GM23248 (cell line): Measurements from ENCODE around the gene RORB. TPM values are rescaled to one million over a fixed set of nuclear protein-coding genes. Genes with fewer than 3 reads are reported as not detected.

Source experiments
- DNase-seq: peaks from one replicate; pipeline ENCODE4 v3.0.0-alpha.2; 2015
- H2AFZ ChIP-seq: fragments of 200-600 bp; sonication (generic); 2 replicates; pipeline ENCODE4 v1.6.1; 2016; ENCODE audit warnings: antibody characterized with exemption
- H3F3A ChIP-seq: fragments of 200-600 bp; sonication (generic); 2 replicates; pipeline ENCODE4 v1.6.1; 2016; ENCODE audit warnings: mild to moderate bottlenecking, antibody characterized with exemption, mixed run types; ENCODE audit not compliant: insufficient read depth
- H3K27ac ChIP-seq: fragments of 200-600 bp; sonication (generic); 2 replicates; pipeline ENCODE4 v1.5.1; 2016; ENCODE audit warnings: mild to moderate bottlenecking
- H3K27me3 ChIP-seq: fragments of 200-600 bp; sonication (generic); replicated peaks from 2 replicates; pipeline ENCODE4 v1.6.1; 2016; ENCODE audit warnings: mild to moderate bottlenecking; ENCODE audit not compliant: insufficient read depth
- H3K36me3 ChIP-seq: fragments of 200-600 bp; sonication (generic); 2 replicates; pipeline ENCODE4 v1.6.1; 2016; ENCODE audit warnings: low read depth, mild to moderate bottlenecking
- H3K4me1 ChIP-seq: fragments of 200-600 bp; sonication (generic); 2 replicates; pipeline ENCODE4 v1.6.1; 2016; ENCODE audit warnings: mild to moderate bottlenecking; ENCODE audit not compliant: insufficient read depth
- H3K4me2 ChIP-seq: fragments of 200-600 bp; sonication (generic); one replicate; pipeline ENCODE4 v1.6.1; 2016; ENCODE audit warnings: mild to moderate bottlenecking; ENCODE audit not compliant: unreplicated experiment
- H3K4me3 ChIP-seq: fragments of 200-600 bp; sonication (generic); 2 replicates; pipeline ENCODE4 v1.5.1; 2016; ENCODE audit warnings: mild to moderate bottlenecking
- H3K79me2 ChIP-seq: fragments of 200-600 bp; sonication (generic); 2 replicates; pipeline ENCODE4 v1.6.1; 2016; ENCODE audit warnings: mild to moderate bottlenecking; ENCODE audit not compliant: insufficient read depth
- H3K9ac ChIP-seq: fragments of 200-600 bp; sonication (generic); 2 replicates; pipeline ENCODE4 v1.6.1; 2016; ENCODE audit warnings: mild to moderate bottlenecking
- H3K9me2 ChIP-seq: fragments of 200-600 bp; sonication (generic); 2 replicates; pipeline ENCODE4 v1.6.1; 2016; ENCODE audit warnings: mixed run types, mild to moderate bottlenecking, moderate library complexity; ENCODE audit not compliant: insufficient read depth
- H3K9me3 ChIP-seq: fragments of 200-600 bp; sonication (generic); one replicate; pipeline ENCODE4 v1.6.1; 2017; ENCODE audit warnings: low read depth
- H4K20me1 ChIP-seq: fragments of 200-600 bp; sonication (generic); 2 replicates; pipeline ENCODE4 v1.6.0; 2016; ENCODE audit not compliant: insufficient read depth
- EZH2 ChIP-seq: fragments of 200-600 bp; sonication (generic); IDR thresholded peaks from 2 replicates; pipeline ENCODE4 v1.6.1; 2018; ENCODE audit warnings: antibody characterized with exemption, mild to moderate bottlenecking; ENCODE audit not compliant: insufficient read depth, poor library complexity, severe bottlenecking
- EZH2phosphoT487 ChIP-seq: fragments of 200-600 bp; sonication (generic); IDR thresholded peaks from 2 replicates; pipeline ENCODE4 v1.6.1; 2018; ENCODE audit warnings: antibody characterized with exemption, moderate library complexity, mild to moderate bottlenecking, low read depth; ENCODE audit not compliant: insufficient read depth
- WGBS, 2 experiments: methylation state at CpG; one replicate each; pipeline ENCODE4 v1.1.6; 2015 to 2017; ENCODE audit warnings: low lambda C conversion rate in 2 of 2, low coverage in 1 of 2; ENCODE audit errors: missing lambda C conversion rate in 2 of 2; 5-methylcytosine and 5-hydroxymethylcytosine counted together
- in situ Hi-C: fragments of 300-500 bp; cut with MboI; formaldehyde crosslinking; loops from 2 replicates; pipeline ENCODE4 v1.15.0; 2020
- polyA plus RNA-seq: library from polyadenylated mRNA; unstranded; fragments of >200 nt; fragmentation: Nextera tagmentation; extraction: Ambion mirVana; gene quantifications from 2 replicates; pipeline ENCODE4 v1.2.1, GENCODE V29; 2016
- total RNA-seq: library from RNA; depleted of rRNA; stranded (reverse); fragments of >200 nt; shearing (Covaris generic); gene quantifications from 2 replicates; pipeline ENCODE4 v1.2.3, GENCODE V29; 2014

RORB gene
- total and polyA plus RNA-seq, 2 experiments from 2014 or later = not detected

DNA sequence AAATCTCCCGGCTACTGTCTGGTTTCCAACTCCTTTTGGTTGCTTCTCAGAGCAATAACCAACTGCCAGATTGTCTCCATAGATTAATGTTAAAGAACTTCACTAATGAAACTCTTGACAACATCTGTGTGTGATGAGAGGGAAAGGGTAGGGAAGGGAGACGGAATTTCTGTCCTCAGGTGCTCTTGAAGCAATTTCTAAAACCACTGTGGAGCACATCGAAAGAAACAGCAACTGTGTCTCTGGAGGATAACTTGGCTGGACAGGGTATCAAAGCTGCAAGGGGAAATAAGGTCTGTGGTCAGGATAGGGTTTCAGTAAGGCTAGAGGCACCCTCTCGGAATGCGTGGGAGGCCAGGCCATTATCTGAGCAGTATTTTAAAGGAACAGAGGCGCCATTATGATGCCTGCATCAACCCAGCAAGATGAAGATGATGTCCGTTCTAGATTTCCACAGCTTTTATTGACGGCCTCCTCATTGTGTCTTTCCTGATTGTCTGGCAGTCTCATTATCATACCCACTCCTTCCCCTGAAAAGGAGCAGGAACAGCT is 76.6 kb downstream of the RORB start:
- H3K9me2 ChIP-seq = no peaks in the 10 kb centered on the region
- no peaks in the 10 kb centered on the region for H3K27me3 ChIP-seq
- H3F3A ChIP-seq = no peaks in the 10 kb centered on the region
- in situ Hi-C loops = loop anchor here (25.0 kb wide), 2 partner anchors 886 to 1361 kb away; no protein-coding TSS in a partner anchor
- H3K79me2 ChIP-seq = no peaks in the 10 kb centered on the region
- no peak for DNase-seq
- no peak overlapping the region for H3K4me3 ChIP-seq
- H3K27ac ChIP-seq = no peak overlapping the region
- H3K4me1 ChIP-seq = no peaks in the 10 kb centered on the region
- TF ChIP-seq EZH2phosphoT487 = no peak
- no peak for TF ChIP-seq EZH2
- no peak overlapping the region for H3K9ac ChIP-seq
- WGBS, 2 experiments = 65 to 66% methylated on average over 8 of the region's 8 CpGs
- no peaks in the 10 kb centered on the region for H3K9me3 ChIP-seq
- H4K20me1 ChIP-seq = no peaks in the 10 kb centered on the region
- no peak overlapping the region for H3K4me2 ChIP-seq
- no peaks in the 10 kb centered on the region for H3K36me3 ChIP-seq
- no peak overlapping the region for H2AFZ ChIP-seq

DNA sequence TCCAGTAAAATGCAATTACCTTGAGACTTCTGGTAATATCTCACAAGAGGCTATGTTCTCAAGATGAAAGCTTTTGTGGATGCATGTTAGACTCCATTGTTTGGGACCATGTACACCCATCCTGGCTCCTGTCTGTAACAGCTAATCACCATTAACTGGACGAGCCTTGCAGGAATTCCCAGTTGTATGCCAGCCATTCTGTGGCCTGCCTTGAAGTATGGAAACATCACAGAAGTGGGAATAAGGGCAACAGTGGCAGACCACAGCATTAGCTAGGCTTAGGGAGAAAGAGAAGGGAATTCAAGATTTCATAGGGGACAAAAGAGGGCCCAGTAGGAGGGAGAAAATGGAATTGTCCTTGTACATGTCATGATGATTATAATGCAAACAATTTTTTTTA is 79.0 kb downstream of the RORB start:
- TF ChIP-seq EZH2phosphoT487 (no peak), EZH2 (no peak)
- DNase-seq = no peak
- Histone ChIP-seq H4K20me1 (no peaks in the 10 kb centered on the region), H2AFZ (no peak overlapping the region), H3K79me2 (no peaks in the 10 kb centered on the region), H3K4me1 (no peaks in the 10 kb centered on the region), H3K9me3 (no peaks in the 10 kb centered on the region), H3K9ac (no peak overlapping the region), H3K4me2 (no peak overlapping the region), H3K4me3 (no peak overlapping the region), H3K36me3 (no peaks in the 10 kb centered on the region), H3K27me3 (no peaks in the 10 kb centered on the region), H3F3A (no peaks in the 10 kb centered on the region), H3K27ac (no peak overlapping the region), H3K9me2 (no peaks in the 10 kb centered on the region)
- WGBS, 2 experiments = 26 to 41% methylated on average over 1 of the region's 1 CpG
- in situ Hi-C loops = no loop called here

DNA sequence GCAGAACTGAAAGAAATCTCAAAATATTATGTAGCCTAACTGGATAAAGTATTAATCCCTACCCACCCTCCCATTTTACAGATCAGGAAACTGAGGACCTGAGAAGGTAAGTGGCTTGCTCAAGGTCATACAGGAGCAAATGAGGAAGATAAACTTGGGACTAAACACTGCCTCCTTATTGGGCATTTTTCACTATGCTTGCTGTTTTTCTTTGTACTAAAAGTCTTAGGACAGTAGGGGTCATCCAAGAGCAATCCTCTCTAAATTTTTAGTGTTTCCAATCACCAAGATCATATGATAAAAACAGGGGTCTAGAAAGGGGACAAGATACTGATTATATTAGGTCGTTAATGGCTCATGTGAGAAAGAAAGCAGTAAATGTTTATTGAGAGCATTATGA is 80.8 kb downstream of the RORB start:
- H3K27ac ChIP-seq = no peak overlapping the region
- no peaks in the 10 kb centered on the region for H3K79me2 ChIP-seq
- H3K9me3 ChIP-seq = no peaks in the 10 kb centered on the region
- no peaks in the 10 kb centered on the region for H4K20me1 ChIP-seq
- peak; percentile 23 for DNase-seq
- H3K36me3 ChIP-seq = no peaks in the 10 kb centered on the region
- H3K4me1 ChIP-seq = no peaks in the 10 kb centered on the region
- no peaks in the 10 kb centered on the region for H3K27me3 ChIP-seq
- no peaks in the 10 kb centered on the region for H3F3A ChIP-seq
- 2 to 5% methylated on average over 1 of the region's 1 CpG for WGBS, 2 experiments
- H2AFZ ChIP-seq = no peak overlapping the region
- H3K9me2 ChIP-seq = no peaks in the 10 kb centered on the region
- no peak for TF ChIP-seq EZH2phosphoT487
- no peak for TF ChIP-seq EZH2
- in situ Hi-C loops = no loop called here
- H3K4me3 ChIP-seq = no peak overlapping the region
- no peak overlapping the region for H3K9ac ChIP-seq
- no peak overlapping the region for H3K4me2 ChIP-seq

DNA sequence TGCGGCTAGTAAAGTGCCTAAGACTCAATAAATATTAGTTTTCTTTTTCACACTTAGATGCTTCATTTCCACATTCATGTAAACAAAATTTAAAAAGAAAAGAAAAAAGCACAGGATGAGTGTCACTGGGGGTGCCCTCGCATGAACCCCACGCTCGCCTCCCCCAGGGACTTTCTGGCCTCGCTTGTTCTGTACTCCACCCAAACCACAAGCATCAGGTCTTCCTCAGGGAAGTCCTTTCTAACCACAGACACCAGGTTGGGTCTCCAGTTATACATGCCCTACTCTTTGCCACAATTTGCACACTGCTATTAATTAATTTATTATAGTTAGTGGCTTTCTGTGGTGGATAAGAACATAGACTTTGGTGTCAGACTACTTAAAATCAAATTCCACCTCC is 92.4 kb downstream of the RORB start:
- H3K4me1 ChIP-seq = no peaks in the 10 kb centered on the region
- no peaks in the 10 kb centered on the region for H3K36me3 ChIP-seq
- no peak overlapping the region for H3K27ac ChIP-seq
- H4K20me1 ChIP-seq = no peaks in the 10 kb centered on the region
- no peaks in the 10 kb centered on the region for H3K27me3 ChIP-seq
- no peaks in the 10 kb centered on the region for H3K9me2 ChIP-seq
- no peaks in the 10 kb centered on the region for H3K79me2 ChIP-seq
- no peak for DNase-seq
- in situ Hi-C loops = no loop called here
- TF ChIP-seq EZH2phosphoT487 (no peak), EZH2 (no peak)
- WGBS, 2 experiments = 56 to 64% methylated on average over 4 to 5 of the region's 5 CpGs
- H3K4me3 ChIP-seq = no peak overlapping the region
- no peaks in the 10 kb centered on the region for H3K9me3 ChIP-seq
- no peak overlapping the region for H3K4me2 ChIP-seq
- H2AFZ ChIP-seq = no peak overlapping the region
- no peak overlapping the region for H3K9ac ChIP-seq
- no peaks in the 10 kb centered on the region for H3F3A ChIP-seq

DNA sequence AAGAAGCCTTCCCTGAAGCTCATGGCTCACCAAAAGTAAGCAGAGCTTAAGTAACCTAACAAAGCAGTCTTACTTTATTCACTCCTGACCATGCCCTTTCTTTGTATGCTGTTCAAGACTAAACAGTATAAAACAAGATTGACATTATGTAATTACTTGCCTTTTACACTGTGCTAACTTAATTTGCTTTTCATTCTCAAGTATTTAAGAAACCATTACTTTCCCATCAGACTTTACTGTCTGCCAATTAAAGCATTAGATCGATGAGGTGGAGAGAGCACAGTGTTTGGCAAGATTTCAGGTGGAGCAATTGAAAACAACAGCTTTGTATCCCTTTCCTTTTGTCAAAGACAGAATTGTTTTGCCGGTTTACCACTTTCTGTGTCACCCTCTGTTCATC is 98.2 kb downstream of the RORB start:
- no peak overlapping the region for H3K27ac ChIP-seq
- no peaks in the 10 kb centered on the region for H3K27me3 ChIP-seq
- H3F3A ChIP-seq = no peaks in the 10 kb centered on the region
- H3K79me2 ChIP-seq = no peaks in the 10 kb centered on the region
- H3K9ac ChIP-seq = no peak overlapping the region
- TF ChIP-seq EZH2 (no peak), EZH2phosphoT487 (no peak)
- no peak overlapping the region for H3K4me3 ChIP-seq
- H3K4me1 ChIP-seq = no peaks in the 10 kb centered on the region
- no peak overlapping the region for H2AFZ ChIP-seq
- H4K20me1 ChIP-seq = no peaks in the 10 kb centered on the region
- no peak for DNase-seq
- no peak overlapping the region for H3K4me2 ChIP-seq
- H3K9me3 ChIP-seq = no peaks in the 10 kb centered on the region
- H3K9me2 ChIP-seq = no peaks in the 10 kb centered on the region
- no peaks in the 10 kb centered on the region for H3K36me3 ChIP-seq
- in situ Hi-C loops = no loop called here
- WGBS, 2 experiments = 17 to 21% methylated on average over 2 of the region's 2 CpGs
